Kidney (tissue), 14 donors: ENCODE results near the gene ADGRF3. TPM values are rescaled to one million over a fixed set of nuclear protein-coding genes. Genes with fewer than 3 reads are reported as not detected.

Experiments used
- DNase-seq, 5 donors: peaks; one replicate each; pipeline ENCODE4 v3.0.0-alpha.2; 2013 to 2020
- FAIRE-seq: peaks from 2 replicates; lab custom pipeline; 2012; peaks lifted over from hg19 to GRCh38; lab: Jason Lieb, UNC
- H3K27ac ChIP-seq, 2 donors: one replicate each; pipeline ENCODE4 v1.7.0; 2013; ENCODE audit warnings: low read depth in 2 of 2, low read length in 2 of 2, inconsistent platforms in 1 of 2
- H3K27me3 ChIP-seq: one replicate; pipeline ENCODE4 v1.7.1; 2013; ENCODE audit warnings: low read length, inconsistent platforms; ENCODE audit not compliant: control insufficient read depth, insufficient read depth
- H3K36me3 ChIP-seq, 3 donors: one replicate each; pipeline versions ENCODE4 v1.7.0 to v1.7.1; 2013; ENCODE audit warnings: low read length in 3 of 3, control low read depth in 1 of 3, inconsistent platforms in 1 of 3; ENCODE audit not compliant: insufficient read depth in 3 of 3, control insufficient read depth in 2 of 3
- H3K4me1 ChIP-seq, 3 donors: one replicate each; pipeline versions ENCODE4 v1.7.0 to v1.7.1; 2013; ENCODE audit warnings: low read length in 3 of 3, inconsistent platforms in 1 of 3, low read depth in 1 of 3; ENCODE audit not compliant: control insufficient read depth in 2 of 3, insufficient read depth in 2 of 3
- H3K4me3 ChIP-seq, 3 donors: one replicate each; pipeline versions ENCODE4 v1.7.0 to v1.8.1; 2013; ENCODE audit warnings: low read length in 3 of 3, control low read depth in 1 of 3, inconsistent platforms in 1 of 3
- H3K9ac ChIP-seq, 3 donors: one replicate each; pipeline versions ENCODE4 v1.7.0 to v1.7.1; 2013; ENCODE audit warnings: low read length in 3 of 3, control low read depth in 1 of 3, inconsistent platforms in 1 of 3
- H3K9me3 ChIP-seq, 3 donors: one replicate each; pipeline versions ENCODE4 v1.7.0 to v1.7.1; 2013; ENCODE audit warnings: low read length in 3 of 3, control low read depth in 1 of 3, inconsistent platforms in 1 of 3; ENCODE audit not compliant: control insufficient read depth in 2 of 3, insufficient read depth in 1 of 3
- intact Hi-C: fragments of 100-400 bp; cut with DNase I; formaldehyde crosslinking; loops from one replicate; pipeline ENCODE4 v1.11.1; 2022
- polyA plus RNA-seq: library from polyadenylated mRNA; stranded (reverse); fragments of 350-450 nt; fragmentation: Illumina TruSeq; extraction: RNeasy Lipid Tissue Mini Kit (QIAGEN cat#74804); gene quantifications from one replicate; pipeline ENCODE4 v1.2.3, GENCODE V29; 2014; ENCODE audit warnings: low read depth, low replicate concordance; ENCODE audit not compliant: insufficient read depth
- total RNA-seq: library from RNA; stranded (reverse); fragmentation: NEBNext Ultra II Directional; extraction: Animal tissue kit (Norgen Biotek cat#: 25700); gene quantifications from one replicate; pipeline ENCODE4 v1.2.1, GENCODE V29; 2021
- TF ChIP-seq, protein P1 (sequence below): IDR thresholded peaks from 3 replicates; pipeline ENCODE4 v1.5.1; 2012; ENCODE audit warnings: mild to moderate bottlenecking, moderate library complexity, borderline replicate concordance; ENCODE audit not compliant: insufficient read depth; ENCODE audit errors: extremely low read depth
- donor health status: control.
- donor health status: control.
- donor health status: control.
- donor health status: control.
- donor health status: control.
- donor health status: DM: yes; HTN: yes; CAD: no.
- donor health status: Normal renal cell carcinoma (clear cell type).

Gene ADGRF3
- total and polyA plus RNA-seq, 2 donors from 2014 or later, result 0.94 to 1.8 TPM

DNA sequence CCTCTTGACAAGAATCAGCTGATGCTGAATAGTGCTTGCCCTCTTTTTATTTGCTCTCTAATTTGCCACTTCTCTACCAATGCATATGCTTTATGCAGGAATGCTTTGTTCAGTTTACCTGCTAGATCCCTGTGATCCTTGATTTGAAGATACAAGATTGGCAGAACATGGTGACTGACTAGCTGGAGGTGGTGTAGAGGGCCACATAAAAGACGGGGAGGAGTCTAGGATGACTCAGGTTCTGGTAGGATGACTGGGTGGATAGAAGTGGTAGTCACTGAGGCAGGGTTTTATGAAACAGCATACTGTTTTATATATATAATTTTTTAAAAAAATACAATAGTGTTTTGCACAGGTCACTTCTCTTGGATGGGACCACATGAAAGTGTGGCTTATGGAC is 6.3 kb upstream of the ADGRF3 start:
- TF ChIP-seq, protein P1, sequence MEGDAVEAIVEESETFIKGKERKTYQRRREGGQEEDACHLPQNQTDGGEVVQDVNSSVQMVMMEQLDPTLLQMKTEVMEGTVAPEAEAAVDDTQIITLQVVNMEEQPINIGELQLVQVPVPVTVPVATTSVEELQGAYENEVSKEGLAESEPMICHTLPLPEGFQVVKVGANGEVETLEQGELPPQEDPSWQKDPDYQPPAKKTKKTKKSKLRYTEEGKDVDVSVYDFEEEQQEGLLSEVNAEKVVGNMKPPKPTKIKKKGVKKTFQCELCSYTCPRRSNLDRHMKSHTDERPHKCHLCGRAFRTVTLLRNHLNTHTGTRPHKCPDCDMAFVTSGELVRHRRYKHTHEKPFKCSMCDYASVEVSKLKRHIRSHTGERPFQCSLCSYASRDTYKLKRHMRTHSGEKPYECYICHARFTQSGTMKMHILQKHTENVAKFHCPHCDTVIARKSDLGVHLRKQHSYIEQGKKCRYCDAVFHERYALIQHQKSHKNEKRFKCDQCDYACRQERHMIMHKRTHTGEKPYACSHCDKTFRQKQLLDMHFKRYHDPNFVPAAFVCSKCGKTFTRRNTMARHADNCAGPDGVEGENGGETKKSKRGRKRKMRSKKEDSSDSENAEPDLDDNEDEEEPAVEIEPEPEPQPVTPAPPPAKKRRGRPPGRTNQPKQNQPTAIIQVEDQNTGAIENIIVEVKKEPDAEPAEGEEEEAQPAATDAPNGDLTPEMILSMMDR, result no peak
- Histone ChIP-seq H3K4me1 (peaks cover 0 to 3% (median under 1%) of the 10 kb centered on the region in 3 donors), H3K27ac (no peak overlapping the region), H3K27me3 (no peaks in the 10 kb centered on the region), H3K9ac (no peak overlapping the region), H3K4me3 (no peak overlapping the region), H3K9me3 (no peaks in the 10 kb centered on the region), H3K36me3 (no peaks in the 10 kb centered on the region)
- intact Hi-C loops, result no loop called here
- DNase-seq, result no peak
- no peak for FAIRE-seq

DNA sequence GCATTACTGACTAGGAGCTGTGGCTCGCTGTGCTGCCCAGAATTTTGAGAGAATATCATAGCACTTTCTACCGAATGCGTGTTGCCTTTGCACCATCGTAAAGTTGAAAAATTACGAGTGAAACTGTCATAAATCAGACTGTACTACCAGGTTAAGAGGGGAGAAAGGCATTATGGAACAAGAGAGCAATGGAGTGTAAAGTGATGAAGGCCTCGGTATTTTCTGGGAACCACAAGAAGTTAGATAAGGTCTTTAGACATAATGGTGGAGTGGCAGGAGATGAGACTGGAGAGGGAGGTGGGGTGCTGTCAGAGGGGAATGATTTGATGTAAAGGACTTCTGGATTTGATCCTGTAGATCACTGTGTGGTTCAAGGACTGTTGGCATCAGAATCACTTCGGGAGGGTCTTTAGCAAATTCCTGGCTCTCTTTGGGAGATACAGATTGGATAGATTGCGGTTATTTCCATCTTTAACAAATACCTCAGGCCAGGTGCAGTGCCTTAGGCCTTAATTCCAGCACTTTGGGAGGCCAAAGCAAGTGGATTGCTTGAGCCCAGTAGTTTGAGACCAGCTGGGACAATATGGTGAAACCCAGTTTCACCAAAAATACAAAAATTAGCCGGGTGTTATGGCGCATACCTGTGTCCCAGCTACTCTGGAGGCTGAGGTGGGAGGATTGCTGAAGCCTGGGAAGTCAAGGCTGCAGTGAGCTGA is 4.9 kb upstream of the ADGRF3 start:
- DNase-seq (no peak), FAIRE-seq (no peak)
- TF ChIP-seq, protein P1, result no peak
- H3K4me3 ChIP-seq, result no peak overlapping the region
- intact Hi-C loops, result no loop called here
- H3K36me3 ChIP-seq, result no peaks in the 10 kb centered on the region
- H3K27me3 ChIP-seq, result no peaks in the 10 kb centered on the region
- H3K27ac ChIP-seq, result no peak overlapping the region
- H3K4me1 ChIP-seq, result peaks cover 3 to 8% (median 5%) of the 10 kb centered on the region in 3 donors
- no peaks in the 10 kb centered on the region for H3K9me3 ChIP-seq
- no peak overlapping the region for H3K9ac ChIP-seq

DNA sequence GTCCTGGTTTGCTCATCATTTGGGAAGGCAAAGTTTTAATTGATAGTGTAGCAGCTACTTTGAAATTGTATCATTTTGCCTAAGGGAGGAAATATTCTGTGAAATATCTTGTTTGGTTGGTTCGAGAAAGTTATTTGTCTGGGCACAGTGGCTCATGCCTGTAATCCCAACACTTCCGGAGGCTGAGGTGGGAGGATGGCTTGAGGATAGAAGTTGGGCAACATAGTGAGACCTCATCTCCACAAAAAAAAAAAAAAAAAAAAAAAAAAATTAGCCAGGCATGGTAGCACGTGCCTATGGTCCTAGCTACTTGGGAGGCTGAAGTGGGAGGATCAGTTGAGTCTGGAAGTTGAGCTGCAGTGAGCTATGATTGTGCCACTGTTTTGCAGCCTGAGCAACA is 3.1 kb upstream of the ADGRF3 start:
- Histone ChIP-seq H3K27ac (no peak overlapping the region), H3K4me1 (peaks cover 0 to 10% (median 5%) of the 10 kb centered on the region in 3 donors), H3K4me3 (no peak overlapping the region), H3K27me3 (no peaks in the 10 kb centered on the region), H3K36me3 (no peaks in the 10 kb centered on the region), H3K9ac (no peak overlapping the region), H3K9me3 (no peaks in the 10 kb centered on the region)
- TF ChIP-seq, protein P1, result no peak
- intact Hi-C loops, result no loop called here
- DNase-seq (no peak), FAIRE-seq (no peak)
